H1 (cell line): ENCODE results near the gene DVL2. TPM values are rescaled to one million over a fixed set of nuclear protein-coding genes. Genes with fewer than 3 reads are reported as not detected.

Experiments used
- FOSL1 ChIP-seq: IDR thresholded peaks from 2 replicates; pipeline ENCODE4 v1.6.1; 2011; ENCODE audit warnings: mild to moderate bottlenecking, low read depth, low read length, moderate library complexity; ENCODE audit not compliant: insufficient read depth
- GTF2F1 ChIP-seq: IDR thresholded peaks from 2 replicates; pipeline ENCODE4 v1.6.1; 2012; ENCODE audit warnings: low read depth, low read length, improper control_type of control experiment, borderline replicate concordance
- POLR2A ChIP-seq, 2 experiments: IDR thresholded peaks; 1 replicate in 1 of 2; 2 replicates in 1 of 2; pipeline ENCODE4 v1.6.1; 2011; ENCODE audit warnings: low read depth in 2 of 2, low read length in 2 of 2, mild to moderate bottlenecking in 2 of 2; ENCODE audit errors: control extremely low read depth in 1 of 2
- RFX5 ChIP-seq: IDR thresholded peaks from 2 replicates; pipeline ENCODE4 v1.6.1; 2011; ENCODE audit warnings: low read depth, low read length, improper control_type of control experiment, borderline replicate concordance
- SIN3A ChIP-seq, 2 experiments: IDR thresholded peaks in 1 of 2; conservative IDR thresholded peaks in 1 of 2; 2 replicates each; pipeline ENCODE4 v1.6.1; 2011 to 2012; ENCODE audit warnings: low read length in 2 of 2, improper control_type of control experiment in 1 of 2, low read depth in 1 of 2, mild to moderate bottlenecking in 1 of 2
- TCF12 ChIP-seq: IDR thresholded peaks from 2 replicates; pipeline ENCODE4 v1.6.1; 2011; ENCODE audit warnings: low read depth, mild to moderate bottlenecking, low read length
- polyA plus RNA-seq, 7 experiments: library from polyadenylated mRNA; depleted of rRNA in 3 of 7; stranded (reverse) in 5 of 7; unstranded in 2 of 7; fragments of >200 nt in 5 of 7; fragments of 200-250 nt in 2 of 7; gene quantifications; 1 replicate in 5 of 7; 2 replicates in 1 of 7; 4 replicates in 1 of 7; pipeline versions ENCODE4 v1.2.1 to v1.2.3, GENCODE V29; 2011 to 2013; ENCODE audit warnings: missing spikeins in 2 of 7, mixed read lengths in 2 of 7
- total RNA-seq: library from RNA; stranded (reverse); fragmentation: NEBNext Ultra II Directional; extraction: Animal tissue kit (Norgen Biotek cat#: 25700); gene quantifications from 2 replicates; pipeline ENCODE4 v1.2.1, GENCODE V29; 2021
- TF ChIP-seq, protein P1 (sequence below): fragments of 300-600 bp; sonication (generic); IDR thresholded peaks from 2 replicates; pipeline ENCODE4 v1.7.1; 2012; ENCODE audit warnings: low read length, moderate library complexity, mild to moderate bottlenecking, inconsistent platforms; ENCODE audit not compliant: insufficient replicate concordance

DVL2 gene
- total and polyA plus RNA-seq, 2 of the 8 experiments (the other 6 are each of a cell fraction or from before 2014, with no cell fraction given): 19.0 to 59.6 TPM

GRCh38 chr17:7263801-7264078 lies 29.4 kb upstream of the DVL2 start (continued):
- TF ChIP-seq, protein P1, sequence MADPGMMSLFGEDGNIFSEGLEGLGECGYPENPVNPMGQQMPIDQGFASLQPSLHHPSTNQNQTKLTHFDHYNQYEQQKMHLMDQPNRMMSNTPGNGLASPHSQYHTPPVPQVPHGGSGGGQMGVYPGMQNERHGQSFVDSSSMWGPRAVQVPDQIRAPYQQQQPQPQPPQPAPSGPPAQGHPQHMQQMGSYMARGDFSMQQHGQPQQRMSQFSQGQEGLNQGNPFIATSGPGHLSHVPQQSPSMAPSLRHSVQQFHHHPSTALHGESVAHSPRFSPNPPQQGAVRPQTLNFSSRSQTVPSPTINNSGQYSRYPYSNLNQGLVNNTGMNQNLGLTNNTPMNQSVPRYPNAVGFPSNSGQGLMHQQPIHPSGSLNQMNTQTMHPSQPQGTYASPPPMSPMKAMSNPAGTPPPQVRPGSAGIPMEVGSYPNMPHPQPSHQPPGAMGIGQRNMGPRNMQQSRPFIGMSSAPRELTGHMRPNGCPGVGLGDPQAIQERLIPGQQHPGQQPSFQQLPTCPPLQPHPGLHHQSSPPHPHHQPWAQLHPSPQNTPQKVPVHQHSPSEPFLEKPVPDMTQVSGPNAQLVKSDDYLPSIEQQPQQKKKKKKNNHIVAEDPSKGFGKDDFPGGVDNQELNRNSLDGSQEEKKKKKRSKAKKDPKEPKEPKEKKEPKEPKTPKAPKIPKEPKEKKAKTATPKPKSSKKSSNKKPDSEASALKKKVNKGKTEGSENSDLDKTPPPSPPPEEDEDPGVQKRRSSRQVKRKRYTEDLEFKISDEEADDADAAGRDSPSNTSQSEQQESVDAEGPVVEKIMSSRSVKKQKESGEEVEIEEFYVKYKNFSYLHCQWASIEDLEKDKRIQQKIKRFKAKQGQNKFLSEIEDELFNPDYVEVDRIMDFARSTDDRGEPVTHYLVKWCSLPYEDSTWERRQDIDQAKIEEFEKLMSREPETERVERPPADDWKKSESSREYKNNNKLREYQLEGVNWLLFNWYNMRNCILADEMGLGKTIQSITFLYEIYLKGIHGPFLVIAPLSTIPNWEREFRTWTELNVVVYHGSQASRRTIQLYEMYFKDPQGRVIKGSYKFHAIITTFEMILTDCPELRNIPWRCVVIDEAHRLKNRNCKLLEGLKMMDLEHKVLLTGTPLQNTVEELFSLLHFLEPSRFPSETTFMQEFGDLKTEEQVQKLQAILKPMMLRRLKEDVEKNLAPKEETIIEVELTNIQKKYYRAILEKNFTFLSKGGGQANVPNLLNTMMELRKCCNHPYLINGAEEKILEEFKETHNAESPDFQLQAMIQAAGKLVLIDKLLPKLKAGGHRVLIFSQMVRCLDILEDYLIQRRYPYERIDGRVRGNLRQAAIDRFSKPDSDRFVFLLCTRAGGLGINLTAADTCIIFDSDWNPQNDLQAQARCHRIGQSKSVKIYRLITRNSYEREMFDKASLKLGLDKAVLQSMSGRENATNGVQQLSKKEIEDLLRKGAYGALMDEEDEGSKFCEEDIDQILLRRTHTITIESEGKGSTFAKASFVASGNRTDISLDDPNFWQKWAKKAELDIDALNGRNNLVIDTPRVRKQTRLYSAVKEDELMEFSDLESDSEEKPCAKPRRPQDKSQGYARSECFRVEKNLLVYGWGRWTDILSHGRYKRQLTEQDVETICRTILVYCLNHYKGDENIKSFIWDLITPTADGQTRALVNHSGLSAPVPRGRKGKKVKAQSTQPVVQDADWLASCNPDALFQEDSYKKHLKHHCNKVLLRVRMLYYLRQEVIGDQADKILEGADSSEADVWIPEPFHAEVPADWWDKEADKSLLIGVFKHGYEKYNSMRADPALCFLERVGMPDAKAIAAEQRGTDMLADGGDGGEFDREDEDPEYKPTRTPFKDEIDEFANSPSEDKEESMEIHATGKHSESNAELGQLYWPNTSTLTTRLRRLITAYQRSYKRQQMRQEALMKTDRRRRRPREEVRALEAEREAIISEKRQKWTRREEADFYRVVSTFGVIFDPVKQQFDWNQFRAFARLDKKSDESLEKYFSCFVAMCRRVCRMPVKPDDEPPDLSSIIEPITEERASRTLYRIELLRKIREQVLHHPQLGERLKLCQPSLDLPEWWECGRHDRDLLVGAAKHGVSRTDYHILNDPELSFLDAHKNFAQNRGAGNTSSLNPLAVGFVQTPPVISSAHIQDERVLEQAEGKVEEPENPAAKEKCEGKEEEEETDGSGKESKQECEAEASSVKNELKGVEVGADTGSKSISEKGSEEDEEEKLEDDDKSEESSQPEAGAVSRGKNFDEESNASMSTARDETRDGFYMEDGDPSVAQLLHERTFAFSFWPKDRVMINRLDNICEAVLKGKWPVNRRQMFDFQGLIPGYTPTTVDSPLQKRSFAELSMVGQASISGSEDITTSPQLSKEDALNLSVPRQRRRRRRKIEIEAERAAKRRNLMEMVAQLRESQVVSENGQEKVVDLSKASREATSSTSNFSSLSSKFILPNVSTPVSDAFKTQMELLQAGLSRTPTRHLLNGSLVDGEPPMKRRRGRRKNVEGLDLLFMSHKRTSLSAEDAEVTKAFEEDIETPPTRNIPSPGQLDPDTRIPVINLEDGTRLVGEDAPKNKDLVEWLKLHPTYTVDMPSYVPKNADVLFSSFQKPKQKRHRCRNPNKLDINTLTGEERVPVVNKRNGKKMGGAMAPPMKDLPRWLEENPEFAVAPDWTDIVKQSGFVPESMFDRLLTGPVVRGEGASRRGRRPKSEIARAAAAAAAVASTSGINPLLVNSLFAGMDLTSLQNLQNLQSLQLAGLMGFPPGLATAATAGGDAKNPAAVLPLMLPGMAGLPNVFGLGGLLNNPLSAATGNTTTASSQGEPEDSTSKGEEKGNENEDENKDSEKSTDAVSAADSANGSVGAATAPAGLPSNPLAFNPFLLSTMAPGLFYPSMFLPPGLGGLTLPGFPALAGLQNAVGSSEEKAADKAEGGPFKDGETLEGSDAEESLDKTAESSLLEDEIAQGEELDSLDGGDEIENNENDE: no peak
- TF ChIP-seq POLR2A (IDR thresholded peaks at IDR 0.05; ENCODE audit: control extremely low read depth in 1 of 2, low read depth in 2 of 2, low read length in 2 of 2): no peak
- TF ChIP-seq GTF2F1: no peak
- no peak for TF ChIP-seq TCF12
- TF ChIP-seq SIN3A (conservative IDR thresholded peaks at IDR 0.05 in 1 of 2, IDR thresholded peaks at IDR 0.05 in 1 of 2; ENCODE audit: low read depth in 1 of 2, low read length in 2 of 2): no peak
- no peak for TF ChIP-seq RFX5
- no peak for TF ChIP-seq FOSL1
